Activated CD4-positive, CD25-positive, alpha-beta regulatory T cell treated with anti-CD3 and anti-CD28 coated beads, Interleukin-2, amount 50 U/mL, for 16 hours (primary cell): Measurements from ENCODE around the gene G3BP2.
A peak's percentile ranks its signal among the peaks of the same experiment; 100 is the strongest.

Experiments
- DNase-seq: peaks from one replicate; pipeline ENCODE4 v3.0.0-alpha.2; 2020; ENCODE audit warnings: low read depth, low spot score

Gene G3BP2

DNA sequence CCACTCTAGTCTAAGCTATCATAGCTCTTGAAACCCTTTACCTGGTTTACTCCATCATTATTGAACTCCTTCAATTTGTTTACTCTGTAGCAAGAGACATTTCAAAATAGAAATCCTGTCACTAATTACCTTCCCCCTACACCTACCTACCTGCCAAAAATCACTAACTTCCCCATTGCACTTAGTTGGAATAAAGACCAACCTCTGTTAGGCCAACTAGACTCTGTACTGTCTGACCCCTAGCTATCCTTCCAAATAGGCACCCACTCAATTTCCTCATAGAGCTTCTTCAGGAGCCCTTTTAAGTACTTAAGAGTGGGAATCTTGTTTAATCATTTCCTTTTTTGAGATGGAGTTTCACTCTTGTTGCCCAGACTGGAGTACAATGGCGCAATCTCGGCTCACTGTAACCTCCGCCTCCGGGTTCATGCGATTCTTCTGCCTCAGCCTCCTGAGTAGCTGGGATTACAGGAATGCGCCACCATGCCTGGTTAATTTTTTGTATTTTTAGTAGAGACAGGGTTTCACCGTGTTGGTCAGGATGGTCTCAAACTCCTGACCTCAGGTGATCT, 34.0 kb downstream of the G3BP2 start:
- DNase-seq = no peak

DNA sequence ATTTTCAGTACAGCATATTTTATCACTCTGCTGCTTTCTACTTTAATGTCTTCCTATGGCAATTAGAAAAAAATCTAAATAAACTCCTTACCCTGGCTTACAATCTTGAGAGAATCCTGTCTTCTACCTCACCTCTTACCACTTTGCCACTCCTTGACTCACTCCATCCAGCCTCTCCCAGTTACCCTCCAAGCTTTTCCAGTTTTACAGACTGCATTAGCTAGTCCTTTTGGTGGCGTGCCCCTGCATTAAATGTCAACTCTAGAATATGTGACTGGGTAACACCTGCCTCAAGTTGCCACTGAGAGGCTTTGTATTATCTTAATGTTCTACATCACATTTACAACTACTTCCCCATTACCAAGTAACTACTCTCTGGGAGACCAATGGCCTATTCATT, 35.4 kb downstream of the G3BP2 start:
- no peak for DNase-seq

DNA sequence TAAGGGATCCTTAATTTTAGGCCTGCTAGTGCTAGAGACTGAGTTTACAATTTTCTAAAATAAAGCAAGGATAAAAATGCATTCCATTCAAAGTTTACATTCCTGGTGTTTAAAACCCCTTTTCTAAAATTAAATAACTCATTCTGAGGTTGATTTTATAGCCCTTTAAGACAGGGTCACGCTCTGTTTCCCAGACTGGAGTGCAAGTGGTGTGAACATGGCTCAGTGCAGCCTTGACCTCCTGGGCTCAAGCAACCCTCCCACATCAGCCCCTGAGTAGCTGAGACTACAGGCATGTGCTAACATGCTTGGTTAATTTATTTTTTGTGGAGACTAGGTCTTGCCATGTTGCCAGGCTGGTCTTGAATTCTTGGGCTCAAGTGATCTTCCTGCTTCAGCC, 36.0 kb downstream of the G3BP2 start:
- no peak for DNase-seq

DNA sequence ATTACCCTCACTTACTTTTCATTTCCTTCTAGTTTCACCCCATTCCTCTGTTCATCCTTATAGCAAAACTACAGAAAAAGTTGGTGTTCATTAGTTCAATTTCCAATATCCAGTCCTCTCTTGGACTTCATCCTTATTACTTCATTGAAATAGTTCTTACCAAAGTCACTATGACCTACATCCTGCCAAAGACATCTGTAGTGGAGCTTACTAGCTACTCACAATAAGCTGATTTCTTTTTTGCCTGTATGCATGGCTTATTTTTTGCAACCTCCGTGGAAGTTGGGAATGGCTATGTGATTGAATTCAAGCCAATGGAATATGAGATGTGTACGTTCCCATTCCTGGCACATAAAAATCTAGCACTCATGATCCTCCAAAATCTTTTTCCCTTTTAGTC, 38.3 kb downstream of the G3BP2 start:
- DNase-seq = no peak

DNA sequence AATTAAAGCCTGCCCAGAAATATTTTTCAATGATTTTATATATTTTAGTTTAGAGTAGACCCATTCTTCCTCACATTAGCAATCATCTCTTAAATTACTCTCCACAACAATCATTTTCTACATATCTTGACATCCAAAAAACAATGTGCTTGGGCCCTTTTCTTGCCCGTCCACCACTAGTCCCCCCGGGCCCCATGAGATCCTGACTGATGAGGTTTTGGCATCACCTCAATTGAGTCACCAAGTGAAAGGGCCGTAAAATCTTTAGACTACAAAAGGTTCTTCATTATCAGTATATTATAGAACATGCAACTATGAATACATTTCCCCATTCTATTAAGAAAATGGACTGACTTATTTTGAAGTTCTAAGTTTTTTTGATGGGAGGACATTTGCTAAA, 38.9 kb downstream of the G3BP2 start:
- no peak for DNase-seq

DNA sequence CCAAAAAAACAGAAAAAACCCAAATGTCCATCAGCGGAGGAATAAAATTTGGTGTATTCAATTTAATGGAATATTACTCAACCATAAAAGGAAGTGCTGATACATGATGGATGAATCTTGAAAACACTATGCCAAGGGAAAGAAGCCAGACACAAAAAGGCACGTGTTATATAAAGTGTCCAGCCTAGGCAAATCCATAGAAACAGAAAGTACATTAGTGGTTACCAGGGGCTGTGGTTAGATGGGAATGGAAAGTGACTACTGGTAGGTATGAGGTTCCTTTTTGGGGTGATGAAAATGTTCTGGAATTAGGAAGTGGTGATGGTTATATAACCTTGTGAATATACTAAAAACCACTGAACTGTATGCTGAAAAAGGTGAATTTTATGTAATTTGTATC, 39.4 kb downstream of the G3BP2 start:
- no peak for DNase-seq

DNA sequence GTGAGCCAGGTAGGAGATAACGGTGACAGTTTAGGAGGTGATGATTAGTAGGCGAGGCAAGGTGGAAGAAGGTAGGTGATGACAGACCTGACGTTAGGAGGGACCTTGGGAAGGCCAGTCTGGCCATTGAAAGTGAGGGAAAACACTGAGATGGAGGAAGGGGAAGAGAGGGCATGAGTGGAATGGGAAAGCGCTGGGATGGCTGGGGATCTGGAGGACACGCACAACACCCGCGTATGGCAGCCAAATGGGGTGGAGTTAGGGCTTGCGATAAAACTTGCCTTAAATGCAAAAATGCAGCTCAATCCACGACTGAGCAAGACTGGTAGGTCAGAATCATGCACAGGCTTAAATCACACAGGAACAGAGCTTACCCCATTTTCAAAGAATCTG, 42.3 kb downstream of the G3BP2 start:
- DNase-seq = no peak

DNA sequence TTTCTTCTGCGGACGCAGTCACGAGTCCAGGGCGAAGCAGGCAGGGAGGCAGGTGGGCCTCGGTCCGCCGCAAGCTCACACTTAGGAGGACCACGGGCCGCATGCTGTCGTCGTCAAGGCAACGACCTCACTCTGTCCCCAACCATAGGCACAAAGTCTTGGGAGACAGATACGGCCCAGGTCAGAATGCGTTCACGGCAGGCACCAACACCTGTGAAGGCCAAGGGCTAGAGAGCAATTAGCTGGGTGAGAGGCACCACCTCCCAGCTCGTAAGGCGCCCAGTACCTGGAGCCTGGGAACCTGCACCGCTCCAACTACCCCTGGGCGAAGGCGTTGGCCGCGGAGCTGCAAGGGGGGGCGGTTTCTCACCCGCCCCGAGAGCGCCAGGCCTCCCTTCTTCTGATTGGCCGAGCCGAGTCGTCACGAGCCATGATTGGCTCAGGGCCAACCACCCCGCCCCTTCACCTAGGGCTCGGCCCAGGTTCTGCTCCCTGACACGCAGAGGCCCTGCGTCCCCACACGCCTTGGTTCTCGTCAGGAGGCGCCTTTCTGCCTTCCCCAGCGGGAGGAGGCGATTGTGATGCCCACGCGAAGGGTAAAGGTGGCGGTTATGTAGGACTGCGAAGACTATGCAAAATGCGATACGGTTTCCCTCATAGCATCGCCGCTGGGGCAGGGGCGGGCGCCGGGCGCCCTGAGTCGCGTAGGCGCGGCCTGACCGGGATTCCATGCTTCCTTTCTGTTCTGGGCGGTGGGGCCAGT, 42.9 kb downstream of the G3BP2 start, which contains the start of gene CDKL2:
TSS of gene CDKL2 (minus strand) at position 355 of the 763 bp plus-strand sequence. CDS start 4,540 bp downstream, outside the sequence.
- DNase-seq = peak; percentile 85

DNA sequence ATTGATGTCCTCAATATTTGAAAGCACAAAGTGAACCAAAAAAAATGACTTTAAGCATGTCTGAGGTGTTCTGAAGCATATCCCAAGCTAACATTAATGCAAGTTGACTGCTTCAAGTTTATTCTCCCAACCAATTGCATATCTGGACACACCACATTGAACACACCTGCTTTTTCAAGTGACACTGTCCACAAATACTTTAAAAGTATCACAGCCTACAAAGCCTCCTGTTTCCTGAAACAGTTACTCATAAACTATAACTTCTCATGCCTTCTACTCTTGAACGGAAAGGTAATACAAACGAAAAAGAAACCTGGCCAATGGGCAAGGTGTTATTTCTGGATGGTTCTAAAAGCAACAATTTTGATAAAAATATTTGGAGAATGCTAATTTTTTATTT, 44.0 kb downstream of the G3BP2 start:
- no peak for DNase-seq

DNA sequence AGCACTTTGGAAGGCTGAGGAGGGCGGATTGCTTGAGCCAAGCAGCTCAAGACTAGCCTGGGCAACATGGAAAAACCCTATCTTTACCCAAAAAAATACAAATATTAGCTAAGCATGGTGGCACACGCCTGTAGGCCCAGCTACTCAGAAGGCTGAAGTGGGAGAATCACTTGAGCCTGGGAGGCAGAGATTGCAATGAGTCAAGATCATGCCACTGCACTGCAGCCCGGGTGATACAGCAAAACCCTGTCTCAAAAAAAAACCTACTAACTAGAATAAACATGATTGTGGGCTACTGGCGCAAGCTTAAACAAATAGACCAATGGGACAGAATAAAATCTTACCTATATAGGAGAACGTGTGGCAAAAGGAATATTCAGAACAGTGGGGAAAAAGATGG, 50.2 kb downstream of the G3BP2 start:
- no peak for DNase-seq

DNA sequence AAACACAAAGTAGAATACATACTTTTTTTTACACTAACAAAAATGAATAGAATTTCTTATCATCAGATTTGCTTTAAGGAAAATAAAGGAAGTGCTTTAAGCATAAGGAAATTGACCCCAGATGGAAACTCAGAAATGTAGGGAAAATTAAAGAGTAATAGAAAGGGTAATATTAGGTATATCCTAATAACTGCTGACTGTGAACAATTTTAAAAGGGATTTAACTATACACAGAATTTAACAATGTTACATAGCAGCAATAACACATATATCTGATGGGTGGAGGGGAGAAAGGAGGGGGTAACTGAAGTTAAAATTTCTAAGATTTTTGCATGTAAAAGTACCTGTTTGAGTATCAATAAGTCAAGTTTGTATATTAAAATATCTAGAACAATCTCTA, 51.5 kb downstream of the G3BP2 start:
- no peak for DNase-seq

DNA sequence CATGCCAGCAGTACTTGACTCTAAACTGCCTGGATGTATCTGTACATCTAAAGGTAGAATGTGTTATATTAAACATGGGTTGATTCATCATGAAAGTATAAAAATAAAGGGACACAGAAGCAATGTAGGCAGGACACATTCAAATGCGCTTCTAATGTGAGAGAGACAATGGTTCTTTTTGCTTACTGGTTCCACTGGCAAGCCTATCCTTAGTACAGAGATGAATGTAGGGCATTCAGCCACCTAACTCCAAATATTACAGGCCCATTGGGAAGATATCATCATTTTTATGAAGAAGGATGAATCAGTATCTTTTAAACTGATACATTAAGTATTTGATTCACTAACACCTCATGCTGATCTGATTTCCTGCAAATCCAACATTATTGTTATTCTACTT, 60.9 kb downstream of the G3BP2 start:
- DNase-seq = no peak

DNA sequence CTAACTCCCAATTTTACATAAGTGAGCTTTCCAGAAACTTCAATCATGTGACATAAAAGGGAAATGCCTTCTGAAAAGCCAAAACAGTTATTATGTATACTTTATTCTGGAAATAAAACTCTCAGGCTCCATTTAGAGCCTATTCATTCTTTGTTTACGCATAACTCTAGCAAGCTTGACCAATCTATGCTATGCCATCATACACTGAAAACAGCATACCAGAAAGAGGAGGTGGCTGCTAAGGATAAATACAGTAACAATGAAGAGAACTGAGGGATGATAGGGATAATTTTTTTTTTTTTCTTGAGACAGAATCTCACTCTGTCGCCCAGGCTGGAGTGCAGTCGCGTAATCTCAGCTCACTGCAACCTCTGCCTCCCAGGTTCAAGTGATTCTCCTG, 67.3 kb downstream of the G3BP2 start:
- DNase-seq = no peak

DNA sequence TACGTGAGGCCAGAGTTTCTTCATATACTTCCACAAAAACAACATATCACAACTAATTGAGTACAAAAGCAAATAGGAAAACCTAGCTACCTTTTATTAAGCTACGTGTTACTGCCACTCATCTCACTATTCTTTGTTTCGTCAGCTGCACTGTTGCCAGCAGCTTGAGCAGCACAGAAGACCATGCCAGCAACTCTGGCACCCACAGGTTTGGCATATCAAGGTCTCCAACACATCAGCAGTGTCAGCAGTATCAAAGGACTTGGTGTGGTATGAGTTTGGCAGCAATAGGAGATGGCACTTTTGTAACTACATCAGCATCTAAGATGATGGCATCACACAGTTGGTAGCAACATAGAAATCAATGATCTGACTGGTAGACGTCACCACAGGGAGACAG, 73.6 kb downstream of the G3BP2 start:
- no peak for DNase-seq

DNA sequence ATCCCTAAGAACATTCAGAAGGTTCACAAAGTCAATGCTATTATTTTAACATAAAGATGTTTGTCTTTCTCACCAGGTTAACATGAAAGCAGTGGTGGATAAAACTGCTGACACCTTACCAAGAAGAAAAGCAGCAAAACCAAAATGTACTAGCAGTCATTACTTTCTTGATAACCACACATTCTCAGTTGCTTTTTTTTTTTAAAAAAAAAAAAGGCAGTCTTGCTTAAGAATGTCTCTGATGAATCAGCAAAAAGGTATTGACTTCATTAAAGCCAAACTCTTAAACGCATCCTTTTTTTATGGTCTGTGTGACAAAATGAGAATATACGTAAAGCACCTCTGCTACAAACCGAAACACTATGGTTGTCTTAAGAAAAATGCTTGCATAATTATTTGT, 74.8 kb downstream of the G3BP2 start:
- DNase-seq = no peak

DNA sequence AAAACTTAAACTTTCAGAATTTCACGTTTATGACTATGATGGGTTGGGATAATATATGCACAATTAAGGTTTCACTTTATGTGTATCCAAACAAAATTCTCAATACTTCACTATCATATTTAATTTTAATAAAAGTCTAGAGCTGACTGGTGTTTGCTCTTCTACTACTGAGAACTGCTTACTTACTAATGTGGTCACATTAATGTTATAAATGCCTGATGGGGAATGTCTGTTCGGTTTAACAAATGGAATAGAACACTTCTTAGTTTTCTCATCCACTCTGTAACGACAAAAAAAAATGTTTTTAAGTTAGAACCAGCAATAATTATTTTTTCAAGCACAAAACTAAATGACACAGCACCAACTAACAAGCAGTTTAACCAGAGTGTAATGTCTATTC, 77.2 kb downstream of the G3BP2 start:
- DNase-seq = no peak

DNA sequence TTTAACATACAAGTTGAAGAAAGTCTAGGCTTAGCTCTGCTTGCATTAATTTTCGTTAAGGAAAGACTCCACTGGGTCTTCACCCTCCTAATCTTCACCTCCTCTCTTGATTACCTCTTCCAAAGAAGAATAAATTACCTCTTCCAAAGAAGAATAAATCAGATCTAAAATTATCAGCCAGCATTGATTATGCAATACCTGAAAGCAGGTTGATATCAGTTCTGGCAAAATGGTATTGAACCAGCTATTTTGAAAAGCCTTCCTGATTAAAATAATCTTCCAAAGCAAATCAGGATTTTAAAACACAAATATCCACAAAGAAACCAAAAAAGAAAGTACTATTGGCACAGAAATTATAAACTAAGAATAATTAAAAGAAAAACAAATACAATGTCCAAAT, 79.8 kb downstream of the G3BP2 start:
- DNase-seq = no peak
